GM12873 (cell line): ENCODE data around the gene GPA33.

ENCODE experiments used
- CTCF ChIP-seq: IDR thresholded peaks from 2 replicates; pipeline ENCODE4 v1.5.1; 2012; ENCODE audit warnings: low read depth, mild to moderate bottlenecking, moderate library complexity, low read length, control low read depth; ENCODE audit not compliant: insufficient read depth; ENCODE audit errors: missing control alignments

GPA33 gene

GRCh38 chr1:167054946-167055630 is 35.1 kb downstream of the GPA33 start:
- no peak for TF ChIP-seq CTCF

- TF ChIP-seq CTCF: no peak
These were observed 35.6 kb downstream of the GPA33 start for GRCh38 chr1:167054531-167054930.

- peak; percentile 57 for TF ChIP-seq CTCF
These were observed 37.8 kb downstream of the GPA33 start for GRCh38 chr1:167052389-167052788.

GRCh38 chr1:167051907-167052306 is 38.3 kb downstream of the GPA33 start:
- no peak for TF ChIP-seq CTCF

- no peak for TF ChIP-seq CTCF
These were observed 46.3 kb downstream of the GPA33 start for GRCh38 chr1:167043752-167044488.

GRCh38 chr1:167033646-167034045 is 56.5 kb downstream of the GPA33 start:
- TF ChIP-seq CTCF: no peak

- TF ChIP-seq CTCF: no peak
These were observed 67.8 kb downstream of the GPA33 start for GRCh38 chr1:167022384-167022783.
